H9 (cell line): ENCODE results near the gene WEE1. TPM values are rescaled to one million over a fixed set of nuclear protein-coding genes. Genes with fewer than 3 reads are reported as not detected.
A peak's percentile ranks its signal among the peaks of the same experiment; 100 is the strongest.

Experiments used
- DNase-seq: peaks from one replicate; pipeline ENCODE4 v3.0.0-alpha.2; 2017
- H2AFZ ChIP-seq: one replicate; pipeline ENCODE4 v1.6.1; 2013; ENCODE audit warnings: mild to moderate bottlenecking, low read length, control low read depth, moderate library complexity
- H2AK5ac ChIP-seq: 2 replicates; pipeline ENCODE4 v1.6.1; 2013; ENCODE audit warnings: low read length, control low read depth, mixed read lengths; ENCODE audit not compliant: insufficient read length
- H2BK120ac ChIP-seq: one replicate; pipeline ENCODE4 v1.6.1; 2013; ENCODE audit warnings: low read depth, mild to moderate bottlenecking, low read length, control low read depth, inconsistent platforms; ENCODE audit not compliant: poor library complexity, severe bottlenecking
- H2BK12ac ChIP-seq: 2 replicates; pipeline ENCODE4 v1.6.1; 2013; ENCODE audit warnings: low read length, control low read depth, mixed read lengths, low read depth; ENCODE audit not compliant: insufficient read length
- H2BK15ac ChIP-seq: 2 replicates; pipeline ENCODE4 v1.6.1; 2013; ENCODE audit warnings: low read depth, low read length, control low read depth
- H2BK20ac ChIP-seq: one replicate; pipeline ENCODE4 v1.6.1; 2013; ENCODE audit warnings: low read depth, mild to moderate bottlenecking, low read length, control low read depth, inconsistent platforms; ENCODE audit not compliant: poor library complexity, severe bottlenecking
- H2BK5ac ChIP-seq: 2 replicates; pipeline ENCODE4 v1.6.1; 2013; ENCODE audit warnings: low read length, control low read depth, mixed read lengths; ENCODE audit not compliant: insufficient read length
- H3K14ac ChIP-seq: 2 replicates; pipeline ENCODE4 v1.6.1; 2013; ENCODE audit warnings: low read length, control low read depth; ENCODE audit not compliant: insufficient read depth
- H3K18ac ChIP-seq: 2 replicates; pipeline ENCODE4 v1.6.1; 2013; ENCODE audit warnings: low read depth, mild to moderate bottlenecking, mixed read lengths, low read length, control low read depth; ENCODE audit not compliant: insufficient read length
- H3K23ac ChIP-seq: 2 replicates; pipeline ENCODE4 v1.6.1; 2013; ENCODE audit warnings: low read length, control low read depth, mixed read lengths, low read depth; ENCODE audit not compliant: insufficient read length
- H3K23me2 ChIP-seq: 2 replicates; pipeline ENCODE4 v1.6.1; 2013; ENCODE audit warnings: low read depth, mild to moderate bottlenecking, mixed read lengths, low read length, control low read depth; ENCODE audit not compliant: insufficient read length, poor library complexity, severe bottlenecking
- H3K27ac ChIP-seq: 2 replicates; pipeline ENCODE4 v1.5.1; 2013; ENCODE audit warnings: low read length, control low read depth, mixed read lengths, low read depth; ENCODE audit not compliant: insufficient read length
- H3K27me3 ChIP-seq: 2 replicates; pipeline ENCODE4 v1.6.1; 2013; ENCODE audit warnings: low read length, control low read depth, inconsistent platforms; ENCODE audit not compliant: insufficient read depth
- H3K4ac ChIP-seq: 2 replicates; pipeline ENCODE4 v1.6.1; 2013; ENCODE audit warnings: low read depth, mild to moderate bottlenecking, control low read depth, inconsistent platforms, low read length, moderate library complexity
- H3K4me1 ChIP-seq: 2 replicates; pipeline ENCODE4 v1.6.1; 2013; ENCODE audit warnings: low read length, control low read depth, inconsistent platforms; ENCODE audit not compliant: insufficient read depth
- H3K4me2 ChIP-seq: 2 replicates; pipeline ENCODE4 v1.6.1; 2013; ENCODE audit warnings: low read length, control low read depth, mixed read lengths; ENCODE audit not compliant: insufficient read length, insufficient read depth
- H3K56ac ChIP-seq: 2 replicates; pipeline ENCODE4 v1.6.1; 2013; ENCODE audit warnings: low read depth, mild to moderate bottlenecking, mixed read lengths, low read length, control low read depth; ENCODE audit not compliant: insufficient read length
- H3K79me1 ChIP-seq: 2 replicates; pipeline ENCODE4 v1.6.1; 2013; ENCODE audit warnings: low read depth, mild to moderate bottlenecking, moderate library complexity, low read length, control low read depth, inconsistent platforms; ENCODE audit not compliant: insufficient read depth, poor library complexity, severe bottlenecking
- H3K79me2 ChIP-seq: 2 replicates; pipeline ENCODE4 v1.6.1; 2013; ENCODE audit warnings: low read length, control low read depth, inconsistent platforms; ENCODE audit not compliant: insufficient read depth
- H3K9ac ChIP-seq: 2 replicates; pipeline ENCODE4 v1.6.1; 2013; ENCODE audit warnings: low read length, control low read depth, mixed read lengths; ENCODE audit not compliant: insufficient read length; ENCODE audit errors: extremely low read depth
- H3K9me3 ChIP-seq: one replicate; pipeline ENCODE4 v1.6.1; 2013; ENCODE audit warnings: low read depth, low read length, inconsistent platforms; ENCODE audit not compliant: control insufficient read depth
- H3T11ph ChIP-seq: one replicate; pipeline ENCODE4 v1.6.1; 2013; ENCODE audit warnings: mild to moderate bottlenecking, low read length, control low read depth, inconsistent platforms
- H4K20me1 ChIP-seq: one replicate; pipeline ENCODE4 v1.6.1; 2013; ENCODE audit not compliant: control insufficient read depth, insufficient read length, insufficient read depth
- H4K5ac ChIP-seq: 2 replicates; pipeline ENCODE4 v1.6.1; 2013; ENCODE audit warnings: low read depth, mild to moderate bottlenecking, mixed read lengths, low read length, control low read depth; ENCODE audit not compliant: insufficient read length
- H4K8ac ChIP-seq: replicated peaks from 2 replicates; pipeline ENCODE4 v1.6.1; 2013; ENCODE audit warnings: low read length, control low read depth, mixed read lengths, low read depth; ENCODE audit not compliant: insufficient read length
- H4K91ac ChIP-seq: 2 replicates; pipeline ENCODE4 v1.6.1; 2013; ENCODE audit warnings: low read depth, mild to moderate bottlenecking, moderate library complexity, mixed read lengths, low read length, control low read depth; ENCODE audit not compliant: insufficient read length
- H3K27ac Mint-ChIP-seq, 3 experiments: 2 replicates in 2 of 3; 3 replicates in 1 of 3; pipeline ENCODE4 v1.8.0; 2020 to 2021; ENCODE audit warnings: mixed read lengths in 3 of 3, mild to moderate bottlenecking in 1 of 3, moderate library complexity in 1 of 3
- H3K27me3 Mint-ChIP-seq: 2 replicates; pipeline ENCODE4 v1.8.0; 2021; ENCODE audit warnings: low read depth, mild to moderate bottlenecking, moderate library complexity, mixed read lengths
- H3K36me3 Mint-ChIP-seq, 3 experiments: 2 replicates in 2 of 3; 3 replicates in 1 of 3; pipeline ENCODE4 v1.8.0; 2020 to 2021; ENCODE audit warnings: low read depth in 3 of 3, mixed read lengths in 3 of 3; ENCODE audit not compliant: insufficient read depth in 1 of 3
- H3K4me1 Mint-ChIP-seq, 2 experiments: 2 replicates each; pipeline ENCODE4 v1.8.0; 2020; ENCODE audit warnings: mixed read lengths in 2 of 2
- H3K4me3 Mint-ChIP-seq, 2 experiments: 2 replicates in 1 of 2; 3 replicates in 1 of 2; pipeline ENCODE4 v1.8.0; 2020 to 2021; ENCODE audit warnings: mild to moderate bottlenecking in 2 of 2, mixed read lengths in 2 of 2, moderate library complexity in 1 of 2
- H3K9me3 Mint-ChIP-seq, 2 experiments: 2 replicates in 1 of 2; 3 replicates in 1 of 2; pipeline ENCODE4 v1.8.0; 2020; ENCODE audit warnings: mild to moderate bottlenecking in 2 of 2, mixed read lengths in 2 of 2, moderate library complexity in 1 of 2
- WGBS: extraction: QIAGEN DNeasy Blood & Tissue Kit; methylation state at CpG from one replicate; pipeline ENCODE4 v1.1.7; 2013; ENCODE audit warnings: missing lambda C conversion rate, low lambda C conversion rate, mixed read lengths; ENCODE audit not compliant: insufficient read length; ENCODE audit errors: extremely low coverage; 5-methylcytosine and 5-hydroxymethylcytosine counted together
- total RNA-seq: library from RNA; stranded (reverse); gene quantifications from 2 replicates; pipeline ENCODE4 v1.2.1, GENCODE V29; 2021
- TF ChIP-seq, protein P1 (sequence below): fragments of 200-600 bp; sonication (generic); conservative IDR thresholded peaks from 3 replicates; pipeline ENCODE4 v1.8.0; 2021; ENCODE audit warnings: antibody characterized with exemption, mild to moderate bottlenecking

WEE1 gene
- total RNA-seq, 1 experiment from 2014 or later = 142 TPM

- no peak overlapping the region for H3K14ac ChIP-seq
- Mint-ChIP-seq H3K9me3 (no peaks in the 10 kb centered on the region), H3K36me3 (peaks cover 7 to 25% (median 21%) of the 10 kb centered on the region in 3 experiments; a peak in 6 of 7 replicates), H3K27me3 (no peaks in the 10 kb centered on the region; the same call in 1 of the 2 replicates), H3K27ac (peak overlapping the region; percentile 34 to 70 (median 64); a peak in 4 of 7 replicates), H3K4me1 (peaks cover 41 to 42% of the 10 kb centered on the region in 2 experiments), H3K4me3 (no peak overlapping the region)
- H2AFZ ChIP-seq = no peak overlapping the region
- no peaks in the 10 kb centered on the region for H3K27me3 ChIP-seq
- no peak overlapping the region for H3K56ac ChIP-seq
- no peak overlapping the region for H4K5ac ChIP-seq
- no peaks in the 10 kb centered on the region for H3K79me2 ChIP-seq
- H4K8ac ChIP-seq = no peak overlapping the region
- H2BK20ac ChIP-seq = no peak overlapping the region
- H2BK120ac ChIP-seq = no peak overlapping the region
- DNase-seq = no peak
- TF ChIP-seq, protein P1, sequence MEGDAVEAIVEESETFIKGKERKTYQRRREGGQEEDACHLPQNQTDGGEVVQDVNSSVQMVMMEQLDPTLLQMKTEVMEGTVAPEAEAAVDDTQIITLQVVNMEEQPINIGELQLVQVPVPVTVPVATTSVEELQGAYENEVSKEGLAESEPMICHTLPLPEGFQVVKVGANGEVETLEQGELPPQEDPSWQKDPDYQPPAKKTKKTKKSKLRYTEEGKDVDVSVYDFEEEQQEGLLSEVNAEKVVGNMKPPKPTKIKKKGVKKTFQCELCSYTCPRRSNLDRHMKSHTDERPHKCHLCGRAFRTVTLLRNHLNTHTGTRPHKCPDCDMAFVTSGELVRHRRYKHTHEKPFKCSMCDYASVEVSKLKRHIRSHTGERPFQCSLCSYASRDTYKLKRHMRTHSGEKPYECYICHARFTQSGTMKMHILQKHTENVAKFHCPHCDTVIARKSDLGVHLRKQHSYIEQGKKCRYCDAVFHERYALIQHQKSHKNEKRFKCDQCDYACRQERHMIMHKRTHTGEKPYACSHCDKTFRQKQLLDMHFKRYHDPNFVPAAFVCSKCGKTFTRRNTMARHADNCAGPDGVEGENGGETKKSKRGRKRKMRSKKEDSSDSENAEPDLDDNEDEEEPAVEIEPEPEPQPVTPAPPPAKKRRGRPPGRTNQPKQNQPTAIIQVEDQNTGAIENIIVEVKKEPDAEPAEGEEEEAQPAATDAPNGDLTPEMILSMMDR = no peak
- H3K23ac ChIP-seq = no peak overlapping the region
- H2BK12ac ChIP-seq = no peak overlapping the region
- H3K9ac ChIP-seq = no peak overlapping the region
- H3K4me2 ChIP-seq = no peak overlapping the region
- no peak overlapping the region for H3K18ac ChIP-seq
- WGBS = no CpG with 5 or more reads among the region's 9 CpGs
- no peaks in the 10 kb centered on the region for H3K9me3 ChIP-seq
- no peak overlapping the region for H2AK5ac ChIP-seq
- no peaks in the 10 kb centered on the region; the same call in 1 of the 2 replicates for H3K4me1 ChIP-seq
- no peak overlapping the region for H3T11ph ChIP-seq
- H2BK15ac ChIP-seq = no peak overlapping the region
- H4K91ac ChIP-seq = no peak overlapping the region
- H3K4ac ChIP-seq = no peak overlapping the region
- no peak overlapping the region for H2BK5ac ChIP-seq
- H4K20me1 ChIP-seq = no peaks in the 10 kb centered on the region
- H3K79me1 ChIP-seq = no peaks in the 10 kb centered on the region
- H3K27ac ChIP-seq = no peak overlapping the region
- H3K23me2 ChIP-seq = no peaks in the 10 kb centered on the region
These were observed 43.3 kb upstream of the WEE1 start for GRCh38 chr11:9530020-9530621.
